Activated naive CD4-positive, alpha-beta T cell treated with anti-CD3 and anti-CD28 coated beads for 36 hours (primary cell): ENCODE results near the gene TMEM144. TPM values are rescaled to one million over a fixed set of nuclear protein-coding genes. Genes with fewer than 3 reads are reported as not detected.

Source experiments
- CTCF ChIA-PET: fragments of 350-600 bp; sonication (Branson Sonifier 250); formaldehyde crosslinking; loops from one replicate; lab custom pipeline; 2021; ENCODE audit warnings: antibody characterized with exemption; lab: Charles Lee
- DNase-seq: peaks from one replicate; pipeline ENCODE4 v3.0.0-alpha.2; 2020
- H3K27ac Mint-ChIP-seq: one replicate; pipeline ENCODE4 v1.8.0; 2021; ENCODE audit warnings: mild to moderate bottlenecking, mixed read lengths
- H3K27me3 Mint-ChIP-seq: one replicate; pipeline ENCODE4 v1.8.0; 2021; ENCODE audit warnings: low read depth, mixed read lengths
- H3K36me3 Mint-ChIP-seq: one replicate; pipeline ENCODE4 v1.8.0; 2021; ENCODE audit warnings: low read depth, mixed read lengths
- H3K4me1 Mint-ChIP-seq: one replicate; pipeline ENCODE4 v1.8.0; 2021; ENCODE audit warnings: low read depth, mixed read lengths
- H3K4me3 Mint-ChIP-seq: one replicate; pipeline ENCODE4 v1.8.0; 2021; ENCODE audit warnings: mild to moderate bottlenecking, moderate library complexity, mixed read lengths
- H3K9me3 Mint-ChIP-seq: one replicate; pipeline ENCODE4 v1.8.0; 2021; ENCODE audit warnings: mixed read lengths
- intact Hi-C: fragments of 100-400 bp; cut with micrococcal nuclease; formaldehyde crosslinking; loops from one replicate; pipeline ENCODE4 v1.15.1; 2023
- total RNA-seq, 2 experiments: library from RNA; stranded (reverse); gene quantifications; one replicate each; pipeline ENCODE4 v1.2.3, GENCODE V29; 2021

TMEM144 gene
- under 1 TPM in 1 of 2 experiments, not detected in 1; 0.31 TPM for total RNA-seq

DNA sequence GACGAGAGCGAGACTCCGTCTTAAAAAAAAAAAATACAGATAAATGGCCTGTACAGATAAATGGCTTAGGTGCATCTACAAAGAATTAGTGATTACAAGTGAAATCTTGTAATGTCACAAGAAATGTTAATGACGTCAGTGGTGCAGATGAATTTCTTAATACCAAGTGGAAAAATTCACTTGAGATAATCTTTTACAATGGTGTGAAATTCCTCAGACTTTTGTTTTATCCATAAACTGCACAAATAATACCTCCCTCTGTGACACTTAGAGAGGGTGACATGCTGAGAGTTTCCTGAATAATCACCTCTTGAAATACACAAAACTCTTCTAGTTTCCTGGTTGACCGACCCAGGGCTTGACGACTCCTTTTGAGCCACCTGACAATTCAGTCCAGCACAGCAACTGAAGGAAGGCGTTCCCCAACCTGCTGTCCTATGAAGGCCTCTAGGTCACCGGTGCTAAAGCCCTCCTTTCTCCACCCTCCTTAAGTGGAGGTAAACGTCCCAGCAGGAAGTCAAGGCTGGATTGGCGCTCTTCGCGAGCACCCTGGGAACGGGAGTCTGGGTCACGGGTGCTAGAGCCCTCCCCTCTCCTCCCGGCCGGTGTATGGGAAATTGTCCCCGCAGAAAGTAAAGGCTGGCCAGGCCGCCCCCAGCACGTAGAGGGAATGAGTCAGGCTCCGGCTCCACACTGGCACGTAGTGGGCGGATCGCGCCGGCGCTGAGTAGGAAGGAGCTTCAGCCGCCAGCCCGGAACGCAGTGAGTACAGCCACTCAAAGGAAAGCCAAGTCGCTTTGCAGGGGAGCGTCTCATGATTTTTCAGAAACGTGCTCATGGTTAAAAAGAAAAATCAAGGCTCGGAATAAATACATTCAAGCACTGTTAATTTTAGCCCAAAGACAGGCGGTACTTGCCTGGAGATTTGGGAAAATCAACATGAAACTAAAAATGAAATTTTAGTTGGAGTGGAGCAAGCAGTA is at the start of gene TMEM144:
Gene TMEM144, plus strand, starts transcription at position 662 of the 983 bp plus-strand sequence. CDS start 2,182 bp downstream, outside the sequence.
- CTCF ChIA-PET, result interaction anchor here (1.0 kb wide), 1 partner anchor 14 kb away, joined by 3 read pairs; no protein-coding TSS in a partner anchor
- H3K27me3 Mint-ChIP-seq, result peaks cover 26% of the 10 kb centered on the region
- DNase-seq, result peak; percentile 66
- no peaks in the 10 kb centered on the region for H3K9me3 Mint-ChIP-seq
- H3K27ac Mint-ChIP-seq, result no peak within 1 kb of the TSS
- H3K4me3 Mint-ChIP-seq, result peak within 1 kb of the TSS; percentile 70
- no peaks in the 10 kb centered on the region for H3K36me3 Mint-ChIP-seq
- H3K4me1 Mint-ChIP-seq, result peaks cover 21% of the 10 kb centered on the region
- intact Hi-C loops, result loop anchor here (1.0 to 5.0 kb wide), 2 partner anchors 17 to 462 kb away; partner anchors contain the start of genes C4orf46 and ETFDH

DNA sequence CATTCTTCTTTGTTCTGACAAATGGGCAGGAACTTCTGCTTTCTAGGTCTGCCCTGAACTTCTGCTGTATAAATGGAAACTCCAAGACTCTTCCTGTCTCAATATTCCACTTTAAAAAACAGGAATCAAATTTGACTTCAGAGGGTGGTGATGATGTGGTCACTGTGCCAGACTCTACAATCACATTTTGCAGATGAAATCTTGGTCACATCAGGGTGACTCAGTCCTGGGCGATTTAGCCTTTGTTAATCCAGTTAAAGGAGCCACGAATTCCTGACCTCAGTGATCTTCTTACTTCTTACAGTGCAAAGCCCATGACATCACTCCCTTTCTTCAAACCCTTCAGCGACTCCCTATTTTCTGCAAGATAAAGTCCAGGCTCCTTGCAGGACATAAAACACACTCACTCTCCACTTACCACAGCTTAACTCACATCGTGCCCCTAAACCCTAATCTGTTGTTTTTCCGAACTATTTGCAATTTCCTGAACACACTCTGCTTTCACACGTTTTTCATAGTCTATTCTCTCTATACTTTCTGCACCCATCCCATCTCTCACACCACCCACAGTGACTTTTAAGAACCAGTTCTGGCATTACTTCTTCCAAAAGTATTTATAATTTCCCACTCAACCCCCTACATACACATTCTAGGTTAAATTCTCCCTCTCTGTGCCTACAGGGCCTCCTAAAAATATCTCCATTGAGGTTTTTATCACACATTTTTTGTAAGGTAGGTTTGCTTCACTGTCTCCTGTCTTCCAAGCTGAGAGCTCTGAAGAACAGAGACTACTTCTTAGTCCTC is 48.5 kb upstream of the TMEM144 start:
- no peak overlapping the region for H3K27ac Mint-ChIP-seq
- DNase-seq, result no peak
- H3K4me3 Mint-ChIP-seq, result no peak overlapping the region
- H3K4me1 Mint-ChIP-seq, result no peaks in the 10 kb centered on the region
- CTCF ChIA-PET, result no interaction called here
- peaks cover 3% of the 10 kb centered on the region for H3K27me3 Mint-ChIP-seq
- H3K9me3 Mint-ChIP-seq, result no peaks in the 10 kb centered on the region
- intact Hi-C loops, result no loop called here
- no peaks in the 10 kb centered on the region for H3K36me3 Mint-ChIP-seq

DNA sequence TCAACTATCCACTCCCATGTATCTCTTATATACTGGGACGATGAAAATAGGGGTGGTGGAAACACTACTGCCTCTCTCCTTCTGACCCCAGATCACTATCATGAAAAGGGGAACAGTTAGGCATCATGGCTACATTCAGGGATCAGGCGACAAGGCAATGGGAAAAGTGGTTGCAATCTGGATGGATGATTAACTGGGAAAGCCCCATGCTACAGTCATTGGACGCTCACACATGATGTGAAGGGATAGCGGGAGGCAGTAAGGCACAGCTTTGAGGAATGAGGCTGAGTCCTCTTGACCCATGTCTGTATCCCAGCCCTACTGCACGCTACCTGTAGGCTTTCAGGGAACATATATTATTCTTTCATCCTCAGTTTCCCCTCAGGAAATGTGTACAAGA is 47.7 kb upstream of the TMEM144 start:
- Mint-ChIP-seq H3K27me3 (peaks cover 3% of the 10 kb centered on the region), H3K4me3 (no peak overlapping the region), H3K36me3 (no peaks in the 10 kb centered on the region), H3K9me3 (no peaks in the 10 kb centered on the region), H3K4me1 (no peaks in the 10 kb centered on the region), H3K27ac (no peak overlapping the region)
- DNase-seq, result no peak
- intact Hi-C loops, result no loop called here
- CTCF ChIA-PET, result interaction anchor here (1.3 kb wide), 1 partner anchor 183 kb away, joined by 3 read pairs; no protein-coding TSS in a partner anchor

DNA sequence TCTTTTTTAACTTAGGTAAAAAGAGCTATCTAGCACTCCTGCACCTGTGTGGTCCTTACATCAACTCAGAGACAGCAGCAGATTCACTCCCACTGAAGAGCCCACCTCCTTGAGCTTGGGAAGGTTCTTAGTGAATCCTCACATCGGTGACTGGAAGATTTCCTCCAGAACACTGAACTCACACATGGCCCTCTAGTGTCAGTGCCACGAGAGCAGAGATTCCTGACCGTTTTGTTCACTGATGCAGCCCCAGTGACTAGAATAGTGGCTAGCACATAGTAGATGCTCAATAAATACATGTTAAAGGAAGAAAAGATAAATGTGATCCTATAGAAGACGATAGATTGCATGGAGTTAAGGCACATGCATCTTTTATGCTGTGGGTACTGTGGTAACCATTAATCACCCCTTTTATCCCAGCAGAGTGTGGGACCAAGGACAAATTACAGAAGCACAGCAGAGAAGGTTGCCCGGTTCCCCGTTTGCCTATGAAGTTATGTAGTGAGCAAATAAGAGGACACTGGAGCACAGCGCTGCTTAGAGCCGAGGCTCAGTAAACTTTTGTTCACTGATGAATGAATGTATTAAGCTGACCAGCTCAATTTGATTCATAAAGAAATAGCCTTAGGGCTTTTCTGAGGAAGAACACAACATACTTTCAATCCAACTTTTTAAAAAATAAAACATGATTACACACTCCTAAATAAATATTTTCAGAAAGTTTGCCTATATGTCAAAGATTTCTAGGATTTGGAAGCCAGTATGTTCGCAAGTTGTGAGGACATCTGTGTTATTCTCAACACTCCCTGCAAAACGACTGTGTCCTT is 46.1 kb upstream of the TMEM144 start:
- no peak for DNase-seq
- CTCF ChIA-PET, result no interaction called here
- Mint-ChIP-seq H3K27me3 (peaks cover 3% of the 10 kb centered on the region), H3K36me3 (no peaks in the 10 kb centered on the region), H3K9me3 (no peaks in the 10 kb centered on the region), H3K4me1 (no peaks in the 10 kb centered on the region), H3K4me3 (no peak overlapping the region), H3K27ac (no peak overlapping the region)
- intact Hi-C loops, result no loop called here

DNA sequence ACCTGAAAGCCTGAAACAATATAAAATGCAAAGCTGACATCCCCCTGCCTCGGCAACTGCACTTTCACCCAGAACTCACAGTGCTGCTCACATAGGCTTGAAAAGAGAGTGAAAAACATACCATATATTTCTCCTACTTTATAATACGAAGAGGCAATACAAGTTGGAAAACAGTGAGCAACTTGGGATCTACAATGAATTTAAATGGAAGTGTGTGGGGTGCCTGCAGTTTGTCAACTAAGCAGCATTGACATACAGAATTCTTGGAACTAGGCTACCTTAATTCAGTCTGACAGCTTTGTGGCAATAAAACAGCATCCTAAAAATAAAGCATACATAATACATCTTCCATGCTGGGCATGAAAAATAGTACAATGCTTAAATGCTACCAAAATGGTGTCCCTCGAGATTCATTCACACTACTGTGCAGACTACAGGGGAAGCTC is 45.5 kb upstream of the TMEM144 start:
- Mint-ChIP-seq H3K9me3 (no peaks in the 10 kb centered on the region), H3K27me3 (peaks cover 6% of the 10 kb centered on the region), H3K4me3 (no peak overlapping the region), H3K36me3 (no peaks in the 10 kb centered on the region), H3K4me1 (no peaks in the 10 kb centered on the region), H3K27ac (no peak overlapping the region)
- intact Hi-C loops, result no loop called here
- CTCF ChIA-PET, result no interaction called here
- DNase-seq, result no peak

DNA sequence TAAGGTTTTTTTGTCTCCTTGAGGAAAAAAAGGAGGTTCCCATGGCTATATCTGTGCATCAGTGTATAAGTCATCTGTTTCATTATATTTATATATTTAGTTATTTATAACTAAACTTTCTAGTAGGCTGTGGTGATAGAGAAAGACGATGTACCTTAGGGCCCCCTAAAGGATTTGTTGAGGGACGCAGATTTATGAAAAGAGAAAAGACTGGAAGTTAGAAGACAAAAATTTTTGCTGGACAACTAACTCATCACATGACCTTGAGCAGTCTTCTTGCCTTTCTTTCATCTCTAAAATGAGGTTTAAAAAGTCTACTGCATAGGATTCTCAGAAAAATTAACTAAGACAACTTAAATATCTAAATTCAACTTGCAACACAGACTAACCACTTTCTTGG is 43.6 kb upstream of the TMEM144 start:
- DNase-seq, result no peak
- no peak overlapping the region for H3K4me3 Mint-ChIP-seq

DNA sequence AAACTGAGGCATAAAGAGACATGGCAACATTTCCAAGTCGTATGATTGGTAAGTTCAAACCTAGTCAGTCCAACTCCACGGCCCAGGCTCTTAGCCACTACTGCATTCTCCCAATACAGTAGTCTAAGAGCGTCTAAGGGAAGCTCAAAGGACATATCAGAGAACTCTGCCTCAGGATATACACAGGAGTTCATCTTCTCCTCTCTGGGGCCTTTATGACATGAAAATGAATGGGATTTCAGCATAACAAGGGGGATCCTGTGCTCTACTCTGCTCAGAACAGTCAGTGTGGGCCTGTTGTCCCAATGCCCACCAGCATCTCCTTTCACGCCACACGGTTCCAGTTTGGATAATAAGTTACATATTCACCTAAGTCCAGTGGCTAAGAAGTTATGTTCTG is 41.7 kb upstream of the TMEM144 start:
- no peaks in the 10 kb centered on the region for H3K9me3 Mint-ChIP-seq
- no peak overlapping the region for H3K4me3 Mint-ChIP-seq
- no peak for DNase-seq
- H3K27ac Mint-ChIP-seq, result no peak overlapping the region
- CTCF ChIA-PET, result interaction anchor here (0.6 kb wide), 1 partner anchor 342 kb away, joined by 3 read pairs; no protein-coding TSS in a partner anchor
- peaks cover 5% of the 10 kb centered on the region for H3K4me1 Mint-ChIP-seq
- intact Hi-C loops, result no loop called here
- H3K27me3 Mint-ChIP-seq, result peaks cover 27% of the 10 kb centered on the region
- H3K36me3 Mint-ChIP-seq, result no peaks in the 10 kb centered on the region

More for the DNA sequence above, 43.6 kb upstream of the TMEM144 start:
- Mint-ChIP-seq H3K36me3 (no peaks in the 10 kb centered on the region), H3K9me3 (no peaks in the 10 kb centered on the region), H3K27me3 (peaks cover 20% of the 10 kb centered on the region), H3K27ac (no peak overlapping the region), H3K4me1 (no peaks in the 10 kb centered on the region)
- intact Hi-C loops, result no loop called here
- CTCF ChIA-PET, result no interaction called here

DNA sequence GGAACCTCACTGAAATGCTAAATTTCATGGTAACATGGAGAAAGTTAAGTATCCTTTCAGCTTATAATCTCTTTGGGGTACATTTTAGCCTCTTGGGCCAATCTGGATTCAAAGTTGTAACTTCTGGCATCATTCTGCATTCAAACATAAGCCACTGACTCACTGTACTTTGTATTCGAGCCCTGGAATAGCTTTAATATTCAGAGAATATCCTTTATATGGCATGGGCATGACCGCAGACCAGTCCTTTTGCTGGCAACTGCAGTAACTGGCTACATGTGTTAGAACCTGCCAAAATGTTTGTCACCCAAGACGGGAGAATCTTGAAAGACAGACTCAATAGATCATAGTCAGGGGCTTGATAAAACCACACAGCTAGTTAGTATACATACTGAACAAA is 40.8 kb upstream of the TMEM144 start:
- peaks cover 5% of the 10 kb centered on the region for H3K4me1 Mint-ChIP-seq
- CTCF ChIA-PET, result interaction anchor here (0.6 to 1.2 kb wide), 2 partner anchors 9 to 1286 kb away, joined by 3 read pairs; no protein-coding TSS in a partner anchor
- H3K27ac Mint-ChIP-seq, result no peak overlapping the region
- peaks cover 27% of the 10 kb centered on the region for H3K27me3 Mint-ChIP-seq
- H3K36me3 Mint-ChIP-seq, result no peaks in the 10 kb centered on the region
- H3K4me3 Mint-ChIP-seq, result no peak overlapping the region
- intact Hi-C loops, result no loop called here
- no peak for DNase-seq
- H3K9me3 Mint-ChIP-seq, result no peaks in the 10 kb centered on the region

DNA sequence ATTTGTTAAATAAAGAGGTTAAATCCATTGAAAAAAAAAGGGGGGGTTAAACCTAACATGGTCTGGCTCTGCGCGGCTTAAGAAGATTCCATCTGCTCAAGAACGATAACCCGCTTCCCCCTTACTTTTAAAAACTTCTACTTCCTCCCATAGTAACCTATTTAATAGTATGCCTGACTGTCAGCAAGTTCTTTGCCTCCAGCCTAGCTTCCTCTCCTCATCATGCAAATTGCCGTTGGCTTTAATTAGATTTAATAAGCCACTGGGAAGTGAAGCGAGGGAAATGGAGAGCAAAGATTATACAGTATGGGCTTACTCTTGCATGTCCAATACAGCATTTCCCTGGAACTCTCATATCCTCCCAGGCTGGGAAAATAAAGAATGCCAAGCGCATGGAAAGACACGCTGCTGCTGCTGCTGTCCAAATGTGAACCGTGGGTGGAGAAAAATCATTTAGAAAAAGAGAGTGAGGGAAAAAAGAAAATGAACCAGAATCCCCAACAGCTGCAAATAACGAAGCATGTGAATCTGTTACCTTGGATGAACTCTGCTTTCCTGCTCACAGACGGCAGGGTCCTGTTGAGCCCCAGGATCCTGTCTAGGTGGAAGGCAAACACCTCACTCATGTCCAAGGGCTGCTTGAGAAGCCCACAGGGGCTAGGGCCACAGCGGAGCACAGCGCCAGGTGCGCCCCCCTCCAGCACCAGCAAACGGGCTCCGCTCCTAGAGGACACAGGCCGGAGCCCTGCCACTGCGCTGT is 40.2 kb upstream of the TMEM144 start:
- H3K27me3 Mint-ChIP-seq, result peaks cover 27% of the 10 kb centered on the region
- no peaks in the 10 kb centered on the region for H3K36me3 Mint-ChIP-seq
- H3K4me1 Mint-ChIP-seq, result peaks cover 5% of the 10 kb centered on the region
- no peaks in the 10 kb centered on the region for H3K9me3 Mint-ChIP-seq
- CTCF ChIA-PET, result interaction anchor here (0.6 to 1.2 kb wide), 2 partner anchors 10 to 1286 kb away, joined by 3 read pairs; no protein-coding TSS in a partner anchor
- H3K27ac Mint-ChIP-seq, result no peak overlapping the region
- DNase-seq, result no peak
- H3K4me3 Mint-ChIP-seq, result no peak overlapping the region
- intact Hi-C loops, result loop anchor here (5.0 kb wide), 1 partner anchor 82 kb away; no protein-coding TSS in a partner anchor

DNA sequence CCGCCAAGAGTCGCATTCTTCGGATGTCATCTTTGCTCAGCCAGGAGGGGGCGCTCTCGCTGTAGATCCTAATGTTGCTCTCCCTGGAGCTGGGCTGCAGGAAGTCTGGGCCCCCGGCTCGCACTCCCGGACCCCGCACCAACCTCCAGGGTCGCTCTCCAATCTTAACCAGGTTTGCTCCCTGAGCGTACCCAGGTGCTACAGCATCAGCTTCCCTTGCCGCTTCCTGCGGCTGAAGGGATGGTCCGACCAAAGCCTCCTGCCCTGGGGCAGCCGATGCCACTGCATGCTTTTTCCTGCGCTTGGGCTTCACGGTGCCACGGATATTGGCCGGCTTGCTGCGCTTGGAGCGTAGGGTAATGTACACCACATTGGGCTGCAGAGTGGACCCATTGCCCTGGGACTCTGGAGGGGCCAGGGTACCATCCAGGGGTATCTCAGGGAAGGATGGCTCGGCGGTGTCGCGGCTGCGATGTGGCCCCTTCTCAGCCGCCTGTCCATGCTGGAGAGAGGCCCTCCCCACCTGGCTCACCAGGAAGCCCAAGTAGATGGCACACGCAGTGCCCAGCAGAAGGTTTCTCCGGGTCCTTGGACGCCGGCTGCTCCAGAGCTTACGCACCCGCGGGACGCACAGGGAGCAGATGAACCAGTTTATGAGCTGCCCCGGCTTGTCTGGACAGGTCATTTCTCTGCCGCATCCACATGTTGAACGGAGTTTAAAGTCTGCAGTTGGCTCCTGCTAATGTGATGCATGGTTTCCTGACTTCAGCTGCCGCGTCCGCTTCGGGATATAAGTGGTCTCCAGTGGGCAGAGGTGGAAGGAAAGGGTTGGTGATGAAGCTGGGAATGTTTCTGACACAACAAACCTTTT is 39.4 kb upstream of the TMEM144 start:
- DNase-seq, result peak; percentile 39
- Mint-ChIP-seq H3K36me3 (no peaks in the 10 kb centered on the region), H3K9me3 (no peaks in the 10 kb centered on the region), H3K27me3 (peaks cover 27% of the 10 kb centered on the region), H3K27ac (no peak overlapping the region), H3K4me1 (peaks cover 5% of the 10 kb centered on the region), H3K4me3 (no peak overlapping the region)
- CTCF ChIA-PET, result interaction anchor here (0.6 to 1.6 kb wide), 5 partner anchors 20 to 178 kb away, joined by 3 to 5 read pairs (median 3); no protein-coding TSS in a partner anchor
- intact Hi-C loops, result loop anchor here (5.0 kb wide), 1 partner anchor 81 kb away; no protein-coding TSS in a partner anchor
